Endothelial cell of umbilical vein (primary cell): ENCODE measurements around the gene TMEM92. TPM values are rescaled to one million over a fixed set of nuclear protein-coding genes. Genes with fewer than 3 reads are reported as not detected.

ENCODE experiments used
- BruUV-seq: library from RNA; stranded (reverse); fragments of 400-500 nt; replicated peaks from 2 replicates; lab custom pipeline; 2021; lab: Mats Ljungman, UMichigan
- CTCF ChIA-PET: fragments of 300-600, 350-600 bp; sonication (Branson Sonifier 250); formaldehyde crosslinking; loops from one replicate; lab custom pipeline; 2021; ENCODE audit warnings: antibody characterized with exemption, inconsistent platforms; lab: Charles Lee
- POLR2A ChIA-PET: fragments of 300-600, 350-600 bp; sonication (Branson Sonifier 250); formaldehyde crosslinking; loops from one replicate; lab custom pipeline; 2021; ENCODE audit warnings: antibody characterized with exemption, inconsistent platforms; lab: Charles Lee
- DNase-seq: peaks from one replicate; pipeline ENCODE4 v3.0.0-alpha.2; 2011; ENCODE audit warnings: low read depth, low spot score
- FAIRE-seq: peaks from 2 replicates; lab custom pipeline; 2011; peaks lifted over from hg19 to GRCh38; lab: Jason Lieb, UNC
- H2AFZ ChIP-seq: 2 replicates; pipeline ENCODE4 v1.6.0; 2012; ENCODE audit warnings: low read depth, low read length, control low read depth, inconsistent platforms
- H3K27ac ChIP-seq: 2 replicates; pipeline ENCODE4 v1.5.1; 2011; ENCODE audit warnings: low read depth, mild to moderate bottlenecking, control low read depth, low read length, moderate library complexity; ENCODE audit not compliant: insufficient read depth
- H3K27me3 ChIP-seq, 2 experiments: 2 replicates each; pipeline versions ENCODE4 v1.6.0 to v1.6.1; 2011; ENCODE audit warnings: low read length in 2 of 2, mixed read lengths in 1 of 2; ENCODE audit not compliant: control insufficient read depth in 2 of 2, insufficient read depth in 2 of 2
- H3K36me3 ChIP-seq, 2 experiments: 2 replicates in 1 of 2; 3 replicates in 1 of 2; pipeline ENCODE4 v1.5.1; 2011; ENCODE audit warnings: low read length in 2 of 2, mild to moderate bottlenecking in 1 of 2, moderate library complexity in 1 of 2; ENCODE audit not compliant: control insufficient read depth in 2 of 2, insufficient read depth in 2 of 2; ENCODE audit errors: extremely low read depth in 1 of 2
- H3K4me1 ChIP-seq: 3 replicates; pipeline ENCODE4 v1.5.1; 2011; ENCODE audit warnings: mild to moderate bottlenecking, low read length; ENCODE audit not compliant: control insufficient read depth, insufficient read depth; ENCODE audit errors: extremely low read depth
- H3K4me2 ChIP-seq: 2 replicates; pipeline ENCODE4 v1.6.1; 2011; ENCODE audit warnings: low read length, control low read depth, mixed read lengths; ENCODE audit not compliant: insufficient read depth
- H3K4me3 ChIP-seq, 3 experiments: fragments of 200-600 bp in 1 of 3; sonication (generic), shearing (Covaris generic) in 1 of 3; replicated peaks in 1 of 3; 2 replicates each; pipeline ENCODE4 v1.5.1; 2011 to 2016; ENCODE audit warnings: control low read depth in 3 of 3, low read length in 3 of 3, mild to moderate bottlenecking in 2 of 3, inconsistent platforms in 1 of 3, low read depth in 1 of 3, moderate library complexity in 1 of 3; ENCODE audit not compliant: insufficient read depth in 1 of 3
- H3K79me2 ChIP-seq: 2 replicates; pipeline ENCODE4 v1.6.0; 2012; ENCODE audit warnings: low read length, inconsistent platforms; ENCODE audit not compliant: control insufficient read depth, insufficient read depth
- H3K9ac ChIP-seq: replicated peaks from 2 replicates; pipeline ENCODE3; 2011; ENCODE audit warnings: low read length, control low read depth; ENCODE audit not compliant: insufficient read depth; ENCODE audit errors: extremely low read depth
- H3K9me1 ChIP-seq: replicated peaks from 3 replicates; pipeline ENCODE4 v1.6.0; 2011; ENCODE audit warnings: mild to moderate bottlenecking, low read length; ENCODE audit not compliant: control insufficient read depth, insufficient read depth; ENCODE audit errors: extremely low read depth
- H3K9me3 ChIP-seq: replicated peaks from 2 replicates; pipeline ENCODE4 v1.5.1; 2012; ENCODE audit warnings: low read length, inconsistent platforms; ENCODE audit not compliant: control insufficient read depth, insufficient read depth
- H4K20me1 ChIP-seq: replicated peaks from 2 replicates; pipeline ENCODE3; 2011; ENCODE audit warnings: mild to moderate bottlenecking, low read length; ENCODE audit not compliant: control insufficient read depth, insufficient read depth; ENCODE audit errors: extremely low read depth
- EZH2 ChIP-seq: IDR thresholded peaks from 2 replicates; pipeline ENCODE4 v1.6.1; 2012; ENCODE audit warnings: borderline replicate concordance, low read depth, mild to moderate bottlenecking, moderate library complexity, low read length, inconsistent platforms; ENCODE audit not compliant: severe bottlenecking
- FOS ChIP-seq: IDR thresholded peaks from 2 replicates; pipeline ENCODE4 v1.6.1; 2011; ENCODE audit warnings: mild to moderate bottlenecking, low read length, moderate library complexity, borderline replicate concordance; ENCODE audit not compliant: insufficient read depth
- GATA2 ChIP-seq: IDR thresholded peaks from 2 replicates; pipeline ENCODE4 v1.7.0; 2011; ENCODE audit warnings: low read depth, mild to moderate bottlenecking, moderate library complexity, mixed read lengths, low read length; ENCODE audit not compliant: insufficient read length, insufficient read depth
- JUN ChIP-seq: IDR thresholded peaks from 2 replicates; pipeline ENCODE4 v1.6.1; 2011; ENCODE audit warnings: borderline replicate concordance, low read depth; ENCODE audit not compliant: insufficient read length, insufficient read depth
- MAX ChIP-seq: IDR thresholded peaks from 2 replicates; pipeline ENCODE4 v1.6.1; 2011; ENCODE audit not compliant: insufficient read depth, insufficient read length
- POLR2AphosphoS5 ChIP-seq: IDR thresholded peaks from 2 replicates; pipeline ENCODE4 v1.6.1; 2012; ENCODE audit warnings: low read depth, mild to moderate bottlenecking, control low read depth, low read length, moderate library complexity; ENCODE audit not compliant: insufficient read depth
- dilution Hi-C: fragments of 300-500 bp; cut with MboI; formaldehyde crosslinking; loops from one replicate; pipeline ENCODE4 v1.15.0; 2019; ENCODE audit warnings: low sequenced_read_pairs; ENCODE audit not compliant: extremely low pct_ligation_motif_present
- intact Hi-C: fragments of 100-400 bp; cut with micrococcal nuclease; formaldehyde crosslinking; loops from one replicate; pipeline ENCODE4 v1.10.0; 2022
- polyA plus RNA-seq, 4 experiments: library from polyadenylated mRNA; depleted of rRNA in 3 of 4; stranded (reverse) in 3 of 4; unstranded in 1 of 4; fragments of >200 nt; gene quantifications; 2 replicates each; pipeline versions ENCODE4 v1.2.1 to v1.2.3, GENCODE V29; 2011 to 2012; ENCODE audit warnings: missing spikeins in 1 of 4
- total RNA-seq: library from RNA; stranded (reverse); gene quantifications from 2 replicates; pipeline ENCODE4 v1.2.3, GENCODE V29; 2021
- TF ChIP-seq, protein P1 (sequence below), 2 donors: IDR thresholded peaks; 1 replicate in 1 of 2; 2 replicates in 1 of 2; pipeline ENCODE4 v1.5.1; 2011; ENCODE audit warnings: low read length in 2 of 2, mild to moderate bottlenecking in 2 of 2, moderate library complexity in 2 of 2, control low read depth in 1 of 2, inconsistent platforms in 1 of 2, low read depth in 1 of 2; ENCODE audit not compliant: insufficient read depth in 1 of 2; ENCODE audit errors: extremely low read depth in 1 of 2

Gene TMEM92
- total and polyA plus RNA-seq, 2 donors (not counting 3 experiments of a cell fraction or from before 2014, with no cell fraction given): 0.03 TPM; not detected in 1

DNA sequence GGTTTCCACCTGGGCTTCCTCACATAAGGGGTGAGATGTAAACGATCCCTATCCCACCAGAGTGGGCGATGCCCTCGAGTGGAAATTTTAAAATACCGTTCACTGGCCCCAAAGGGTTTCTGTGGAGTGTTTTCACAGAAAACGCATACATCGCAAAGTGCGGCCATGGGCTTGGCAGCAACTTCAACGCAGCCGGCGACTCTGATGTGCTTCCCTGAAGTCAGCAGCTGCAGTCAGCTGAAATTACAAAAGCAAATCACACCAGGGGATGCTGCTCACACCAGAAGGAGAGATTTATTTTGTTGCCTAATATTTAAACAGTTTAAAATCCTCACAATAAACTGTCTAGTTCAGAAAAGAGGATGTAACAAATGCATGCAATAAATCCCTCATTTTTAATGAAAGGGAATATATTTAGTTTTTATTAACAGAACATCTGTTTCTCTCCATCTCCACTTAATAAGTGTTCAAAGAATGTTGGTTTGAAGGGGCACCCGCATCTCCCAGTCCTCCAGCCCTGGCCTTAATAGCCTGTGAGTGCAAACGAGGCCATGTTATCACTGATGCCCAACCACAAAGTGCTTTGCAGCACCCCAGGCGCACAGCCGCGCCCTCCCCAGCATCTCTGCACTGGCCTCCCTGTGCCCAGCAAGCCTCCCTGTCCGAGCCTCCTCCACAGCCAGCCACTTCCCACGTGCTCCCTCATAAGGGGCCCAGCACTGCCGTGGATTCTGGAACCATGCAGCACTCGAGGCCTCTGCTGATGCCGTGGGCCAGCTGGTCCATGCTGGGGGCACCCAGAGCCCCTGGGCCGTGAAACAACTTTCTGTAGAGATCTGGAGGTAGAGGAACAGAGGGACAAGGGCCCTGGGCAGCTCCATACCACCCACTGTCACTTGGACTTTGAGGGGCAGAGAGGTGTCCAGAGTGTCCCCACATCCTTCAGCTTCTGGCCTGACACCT, 54.4 kb downstream of the TMEM92 start:
- no peak for DNase-seq
- FAIRE-seq: no peak
- H3K9ac ChIP-seq: no peak overlapping the region
- intact Hi-C loops: no loop called here
- POLR2A ChIA-PET: no interaction called here
- no peaks in the 10 kb centered on the region for H3K9me3 ChIP-seq
- CTCF ChIA-PET: interaction anchor here (0.7 to 0.8 kb wide), 2 partner anchors 13 to 128 kb away, joined by 3 to 6 read pairs; no protein-coding TSS in a partner anchor
- H3K4me2 ChIP-seq: no peak overlapping the region
- no TSS peak for BruUV-seq
- no peaks in the 10 kb centered on the region for H3K79me2 ChIP-seq
- TF ChIP-seq MAX (no peak), POLR2AphosphoS5 (no peak), GATA2 (no peak), JUN (no peak), FOS (no peak), EZH2 (no peak)
- TF ChIP-seq, protein P1, sequence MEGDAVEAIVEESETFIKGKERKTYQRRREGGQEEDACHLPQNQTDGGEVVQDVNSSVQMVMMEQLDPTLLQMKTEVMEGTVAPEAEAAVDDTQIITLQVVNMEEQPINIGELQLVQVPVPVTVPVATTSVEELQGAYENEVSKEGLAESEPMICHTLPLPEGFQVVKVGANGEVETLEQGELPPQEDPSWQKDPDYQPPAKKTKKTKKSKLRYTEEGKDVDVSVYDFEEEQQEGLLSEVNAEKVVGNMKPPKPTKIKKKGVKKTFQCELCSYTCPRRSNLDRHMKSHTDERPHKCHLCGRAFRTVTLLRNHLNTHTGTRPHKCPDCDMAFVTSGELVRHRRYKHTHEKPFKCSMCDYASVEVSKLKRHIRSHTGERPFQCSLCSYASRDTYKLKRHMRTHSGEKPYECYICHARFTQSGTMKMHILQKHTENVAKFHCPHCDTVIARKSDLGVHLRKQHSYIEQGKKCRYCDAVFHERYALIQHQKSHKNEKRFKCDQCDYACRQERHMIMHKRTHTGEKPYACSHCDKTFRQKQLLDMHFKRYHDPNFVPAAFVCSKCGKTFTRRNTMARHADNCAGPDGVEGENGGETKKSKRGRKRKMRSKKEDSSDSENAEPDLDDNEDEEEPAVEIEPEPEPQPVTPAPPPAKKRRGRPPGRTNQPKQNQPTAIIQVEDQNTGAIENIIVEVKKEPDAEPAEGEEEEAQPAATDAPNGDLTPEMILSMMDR (IDR thresholded peaks at IDR 0.05; ENCODE audit: extremely low read depth in 1 of 2, insufficient read depth in 1 of 2, low read depth in 1 of 2, low read length in 2 of 2): no peak
- no peaks in the 10 kb centered on the region for H3K4me1 ChIP-seq
- H3K36me3 ChIP-seq: no peaks in the 10 kb centered on the region
- no peaks in the 10 kb centered on the region for H4K20me1 ChIP-seq
- H3K27me3 ChIP-seq: peaks cover 7 to 9% of the 10 kb centered on the region in 2 experiments
- no peak overlapping the region for H3K4me3 ChIP-seq
- dilution Hi-C loops: no loop called here
- H3K9me1 ChIP-seq: no peaks in the 10 kb centered on the region
- no peak overlapping the region for H3K27ac ChIP-seq
- no peak overlapping the region for H2AFZ ChIP-seq
